UCSD-AML1 (cell line): ENCODE data around the gene QSOX2.

Experiments used
- DNase-seq: peaks from one replicate; lab custom pipeline; 2025; ENCODE audit not compliant: unreplicated experiment; lab: John Stamatoyannopoulos, UW

QSOX2 gene

DNA sequence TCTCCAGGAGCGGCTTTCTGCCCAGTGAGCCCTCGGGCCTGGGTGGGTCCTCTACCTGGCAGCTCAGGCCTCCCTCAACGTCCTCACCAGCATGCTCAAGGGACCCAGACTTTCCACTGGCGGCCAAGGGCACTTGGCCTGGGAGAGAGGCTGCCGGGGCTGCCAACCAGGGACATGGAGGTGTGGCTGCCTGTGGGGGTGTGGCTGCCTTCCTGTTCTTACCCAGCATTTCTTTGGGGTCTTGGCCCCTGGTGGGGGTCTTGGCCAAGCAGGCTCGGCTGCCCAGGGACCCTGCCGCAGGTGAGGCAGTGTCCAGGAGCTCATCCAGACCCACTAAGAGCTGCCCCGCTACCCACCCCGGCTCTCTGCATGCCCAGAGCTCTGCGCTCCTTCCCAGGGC lies 7.2 kb upstream of the QSOX2 start:
- no peak for DNase-seq

DNA sequence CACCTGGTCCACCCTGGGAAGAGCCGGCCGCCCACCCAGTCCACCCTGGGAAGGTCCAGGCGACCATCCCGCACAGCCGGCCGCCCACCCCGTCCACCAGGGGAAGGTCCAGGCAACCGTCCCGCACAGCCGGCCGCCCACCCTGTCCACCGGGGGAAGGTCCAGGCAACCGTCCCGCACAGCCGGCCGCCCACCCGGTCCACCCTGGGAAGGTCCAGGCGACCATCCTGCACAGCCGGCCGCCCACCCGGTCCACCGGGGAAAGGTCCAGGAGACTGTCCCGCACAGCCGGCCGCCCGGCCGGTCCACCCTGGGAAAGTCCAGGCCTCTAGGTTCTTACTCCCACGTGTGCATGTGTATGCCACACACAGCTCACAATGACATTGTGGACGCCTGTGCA lies 6.7 kb upstream of the QSOX2 start:
- DNase-seq, result no peak

DNA sequence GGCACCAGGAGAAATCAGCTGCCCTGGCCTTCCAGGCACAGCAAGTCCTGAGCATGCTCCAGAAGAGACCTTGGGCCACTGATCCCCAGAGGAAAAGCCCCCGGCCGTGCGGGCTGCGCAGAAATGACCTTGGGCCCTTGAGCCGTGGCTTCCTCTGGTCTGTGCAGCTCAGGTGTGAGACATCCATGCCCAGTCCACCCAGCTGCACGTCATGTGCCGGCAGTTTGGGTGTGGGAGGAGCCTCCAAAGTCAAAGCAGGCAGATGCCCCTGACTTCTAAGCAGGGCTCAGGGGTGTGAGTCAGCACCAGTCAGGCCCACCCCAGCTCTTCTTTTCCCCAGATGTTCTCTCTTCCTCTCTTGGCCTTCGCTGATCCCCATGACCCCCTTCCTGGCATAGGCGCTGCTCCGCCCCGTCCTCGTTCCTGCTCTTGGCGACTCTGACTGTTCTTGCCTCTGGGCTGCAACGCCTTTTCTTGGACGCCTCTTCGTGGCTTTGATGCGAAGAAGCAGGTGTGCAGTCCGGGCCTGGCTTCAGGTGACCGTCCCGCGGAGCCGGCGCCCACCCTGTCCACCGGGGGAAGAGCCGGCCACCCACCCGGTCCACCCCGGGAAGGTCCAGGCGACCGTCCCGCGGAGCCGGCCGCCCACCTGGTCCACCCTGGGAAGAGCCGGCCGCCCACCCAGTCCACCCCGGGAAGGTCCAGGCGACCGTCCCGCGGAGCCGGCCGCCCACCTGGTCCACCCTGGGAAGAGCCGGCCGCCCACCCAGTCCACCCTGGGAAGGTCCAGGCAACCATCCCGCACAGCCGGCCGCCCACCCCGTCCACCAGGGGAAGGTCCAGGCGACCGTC lies 5.9 kb upstream of the QSOX2 start:
- DNase-seq, result no peak

DNA sequence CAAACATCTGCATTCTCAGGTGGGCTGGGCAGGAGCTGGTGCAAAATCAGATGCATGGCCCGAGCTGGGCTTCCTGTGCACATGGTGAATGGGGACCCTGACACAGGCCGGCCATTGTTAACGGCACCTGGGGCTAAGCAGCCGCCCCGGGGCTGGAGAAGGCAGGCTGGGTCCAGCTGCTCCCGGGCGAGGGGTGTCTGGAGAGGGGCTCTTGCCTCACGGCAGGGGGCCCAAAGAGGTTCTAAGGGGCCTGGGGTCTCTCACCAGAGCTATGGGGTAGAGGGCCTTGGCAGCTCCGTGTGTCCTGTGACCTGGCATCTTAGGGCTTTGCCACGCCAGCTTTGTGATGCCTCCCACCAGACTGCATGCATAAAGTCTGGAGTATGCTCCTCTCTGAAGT lies 5.1 kb upstream of the QSOX2 start:
- DNase-seq, result no peak

DNA sequence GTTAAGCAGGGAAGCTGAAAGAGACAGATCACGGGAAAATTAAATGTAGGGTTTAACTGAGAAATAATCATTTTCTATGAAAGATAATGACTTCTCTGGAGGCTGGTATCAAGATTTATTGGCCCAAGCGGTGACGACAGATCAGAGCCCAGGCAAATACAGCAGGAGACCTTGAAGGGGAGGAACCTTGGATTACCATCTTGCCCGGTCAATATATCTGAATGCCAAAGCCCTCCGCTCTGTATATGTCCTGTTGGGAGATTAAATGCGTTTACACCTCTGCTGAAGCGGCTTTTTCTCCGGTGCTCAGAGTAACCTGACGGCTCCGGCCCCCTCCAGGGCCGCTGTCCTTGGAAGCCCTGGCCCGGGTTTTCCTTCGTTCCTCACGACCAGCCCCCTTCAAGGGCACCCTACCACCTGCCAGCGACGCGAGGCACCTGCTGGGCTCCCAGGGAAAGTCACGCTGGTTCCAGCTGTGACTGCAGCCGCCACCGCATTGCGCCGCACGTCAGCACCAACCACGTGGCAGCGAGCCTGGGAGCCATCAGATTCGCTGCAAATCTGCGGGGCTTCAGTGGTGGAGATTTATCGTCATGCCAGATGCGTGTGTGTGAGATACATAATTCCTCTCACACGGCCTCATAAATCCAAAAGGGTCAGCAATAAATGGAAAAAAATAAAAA lies 4.4 kb upstream of the QSOX2 start:
- no peak for DNase-seq

DNA sequence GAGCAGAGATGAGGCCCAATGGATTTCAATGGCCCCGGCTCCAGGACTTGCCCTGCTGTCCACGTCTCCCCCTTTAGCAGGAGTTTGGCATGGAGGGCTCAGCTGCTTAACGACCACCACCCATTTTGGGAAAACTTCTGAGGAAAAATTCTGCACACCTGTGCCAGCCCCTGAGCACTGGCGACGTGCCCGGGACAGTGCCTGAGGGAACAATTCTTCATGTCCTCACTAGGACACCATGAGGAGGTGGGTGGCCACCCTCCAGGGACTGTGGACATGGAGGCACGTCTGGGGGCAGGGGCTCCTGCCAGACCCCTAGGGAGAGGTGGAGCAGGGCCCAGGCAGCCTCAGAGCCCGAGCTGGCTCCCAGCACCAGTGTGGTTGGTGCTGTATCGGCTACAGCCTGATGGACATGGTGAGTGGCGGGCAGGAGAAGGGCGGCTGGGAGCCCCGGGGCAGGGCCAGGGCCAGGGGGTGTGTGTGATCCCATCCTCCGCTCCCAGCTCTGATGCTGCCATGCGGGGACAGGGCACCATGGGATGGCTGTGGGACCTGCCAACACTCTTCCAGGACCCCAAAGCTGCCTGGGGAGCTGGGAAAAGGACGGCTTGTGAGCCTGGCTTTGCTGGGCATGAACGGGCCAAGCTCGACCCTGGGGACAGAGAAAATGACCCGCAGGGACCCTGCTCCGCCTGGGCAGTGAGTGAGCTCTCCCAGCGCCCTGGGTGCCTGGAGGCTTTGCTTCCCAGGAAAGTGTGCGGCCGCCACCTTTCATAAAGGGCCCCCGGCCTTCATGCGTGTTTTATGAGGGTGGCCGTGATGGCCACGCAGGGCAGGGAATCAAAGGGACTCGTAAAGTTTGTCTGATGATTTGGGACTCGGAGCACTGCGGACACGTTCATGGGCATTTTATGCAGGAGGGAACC lies 3.6 kb upstream of the QSOX2 start:
- no peak for DNase-seq

DNA sequence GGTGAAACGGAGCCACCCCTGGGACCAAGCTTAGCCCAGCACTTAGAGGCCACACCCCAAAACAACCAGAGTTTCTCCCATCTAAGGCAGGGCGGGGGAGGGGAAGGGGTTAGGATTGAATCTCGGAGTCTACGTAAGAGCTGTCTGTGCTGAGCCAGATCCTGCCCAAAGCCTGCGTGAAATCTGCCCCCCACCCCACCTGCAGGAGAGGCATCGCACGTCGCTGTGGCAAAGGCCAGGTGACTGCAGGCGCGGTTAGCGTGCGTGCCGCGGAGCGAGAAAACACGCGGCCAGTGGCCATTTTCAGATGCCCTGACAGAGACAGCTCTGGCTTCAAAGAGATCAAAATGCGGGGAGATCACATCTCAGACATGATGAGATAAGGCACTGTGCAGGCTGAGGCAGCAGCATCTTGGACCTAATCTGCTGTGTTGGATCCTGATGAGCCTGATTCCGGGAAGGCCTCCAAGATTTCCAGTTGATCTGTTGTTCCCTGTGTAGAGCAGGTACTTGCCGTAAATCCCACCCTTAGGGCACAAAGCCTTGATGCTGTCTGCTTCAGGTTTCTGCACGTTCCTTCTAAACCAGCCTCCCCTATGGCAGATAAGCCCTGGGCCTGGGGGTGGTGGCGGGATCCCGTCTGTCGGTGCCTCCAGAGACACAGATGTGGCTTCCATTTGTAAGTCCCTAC lies 2.5 kb upstream of the QSOX2 start:
- no peak for DNase-seq

DNA sequence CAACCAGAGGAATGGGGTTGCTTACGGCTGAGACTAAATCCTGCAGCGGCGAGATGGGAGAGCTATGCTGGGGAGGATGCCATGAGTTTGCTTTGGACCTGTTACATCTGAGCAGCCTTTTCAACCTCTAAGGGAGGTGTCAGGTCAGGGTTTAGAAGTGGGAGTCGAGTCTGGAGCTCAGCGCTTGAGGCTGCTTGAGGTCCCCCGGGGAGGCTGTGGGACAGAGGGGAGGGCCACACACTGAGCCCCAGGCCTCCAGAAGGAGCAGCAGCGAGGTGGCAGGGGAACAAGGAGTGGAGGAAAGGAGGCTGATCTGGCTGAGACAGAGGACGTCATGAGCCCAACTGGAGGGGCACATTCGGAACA lies 1.9 kb upstream of the QSOX2 start:
- DNase-seq, result no peak

DNA sequence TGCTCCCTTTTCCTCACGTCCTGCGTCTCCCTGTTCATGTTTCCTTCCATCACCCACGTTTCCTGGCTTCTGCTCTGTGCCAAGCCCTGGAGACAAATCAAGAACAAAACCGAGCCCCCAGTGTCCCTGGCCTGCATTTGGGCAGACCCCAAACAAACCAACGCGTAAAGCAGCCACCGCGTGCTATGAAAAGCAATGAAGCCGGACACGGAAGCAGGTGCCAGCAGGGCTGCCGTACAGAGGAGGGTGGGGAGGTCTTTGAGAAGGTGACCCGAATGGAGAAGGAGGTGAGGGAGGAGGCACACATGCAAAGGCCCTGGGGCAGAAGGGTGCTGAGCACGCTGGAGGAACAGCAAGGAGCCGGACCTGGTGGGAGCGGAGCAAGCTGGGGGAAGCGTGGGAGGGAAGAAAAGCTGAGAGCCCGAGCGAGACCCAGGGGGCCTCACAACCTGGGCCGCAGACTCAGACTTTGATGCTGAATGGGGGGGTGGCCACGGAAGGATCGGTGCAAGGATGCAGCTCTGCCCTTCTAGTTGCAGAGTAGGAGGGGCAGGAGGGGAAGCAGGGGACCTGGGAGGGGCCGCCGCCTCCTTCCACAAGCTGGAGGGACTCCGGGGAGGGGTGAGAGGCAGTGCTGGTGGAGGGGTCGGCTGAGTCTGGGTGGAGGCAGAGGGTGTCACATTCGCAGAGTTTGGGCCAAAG lies 1.4 kb upstream of the QSOX2 start:
- DNase-seq, result no peak

DNA sequence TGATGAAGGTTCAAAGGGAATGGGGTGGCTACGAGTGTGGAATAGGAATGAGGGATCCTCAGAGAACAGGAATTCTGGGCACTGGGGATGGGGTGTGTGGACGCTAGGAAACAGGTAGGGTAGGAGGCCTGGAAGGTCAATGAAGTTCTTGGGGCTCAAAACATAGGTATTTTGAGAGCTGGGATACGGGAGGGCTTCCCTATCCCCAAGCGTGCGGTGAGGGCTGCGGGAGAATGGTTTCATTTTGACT lies 718 bp downstream of the QSOX2 start:
- DNase-seq, result no peak

DNA sequence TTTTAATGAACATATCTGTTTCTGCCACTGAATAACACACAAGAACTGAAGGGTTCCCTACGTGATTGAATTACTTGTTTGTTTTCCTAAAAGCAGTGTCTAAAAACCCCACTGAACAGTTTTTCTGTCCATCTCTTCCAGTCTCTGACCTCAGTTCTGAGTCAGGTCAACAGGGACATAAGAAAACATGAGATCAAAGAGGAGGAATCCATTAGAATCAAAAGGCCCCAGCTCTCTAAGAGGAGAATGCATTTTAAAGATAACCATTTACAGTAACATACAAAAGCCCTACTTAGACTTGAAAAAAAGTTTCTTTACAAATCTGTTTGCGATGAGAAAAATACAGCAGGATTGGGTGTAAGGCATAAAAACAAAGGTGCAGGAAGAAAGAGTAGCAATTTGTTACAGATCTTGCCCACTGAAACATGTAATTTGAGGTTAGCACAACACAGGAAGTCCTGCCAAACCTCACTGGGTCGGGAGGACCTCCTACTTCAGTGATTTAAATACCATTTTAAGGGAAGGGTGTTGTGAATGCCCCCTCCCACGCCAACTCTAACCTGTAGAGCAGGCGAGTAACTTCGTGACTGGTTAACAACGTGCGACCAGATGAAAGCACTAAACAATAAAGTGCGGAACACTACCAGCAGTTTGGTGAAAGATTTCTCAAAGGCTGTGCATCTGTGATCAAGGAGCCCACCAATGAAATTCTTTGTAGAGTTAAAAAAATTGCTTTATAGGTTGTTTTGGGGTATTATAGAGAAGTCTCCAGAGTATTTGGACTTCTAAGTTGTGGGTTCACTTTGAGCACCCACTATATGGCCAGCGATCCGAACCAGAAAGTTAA lies 1.3 kb downstream of the QSOX2 start:
- DNase-seq, result no peak

DNA sequence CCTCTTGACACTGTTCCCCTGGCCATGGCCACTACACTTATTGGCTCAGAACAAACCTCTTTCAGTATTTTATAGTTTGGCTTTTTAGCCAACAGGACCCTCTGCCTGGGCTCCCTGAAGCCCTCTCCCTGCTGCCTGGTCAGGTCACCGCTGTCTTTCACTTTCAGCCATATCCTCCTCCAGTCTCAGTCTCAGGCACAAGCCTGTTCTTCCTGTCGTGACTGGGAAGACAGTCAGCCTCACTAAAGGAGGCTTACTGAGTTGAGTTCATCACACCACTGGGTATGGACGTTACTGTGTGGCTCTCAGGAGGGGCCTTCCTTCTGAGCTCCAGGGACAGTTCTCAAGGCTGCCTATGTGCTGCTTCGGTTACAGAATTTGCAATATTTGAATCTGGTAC lies 2.0 kb downstream of the QSOX2 start:
- no peak for DNase-seq

DNA sequence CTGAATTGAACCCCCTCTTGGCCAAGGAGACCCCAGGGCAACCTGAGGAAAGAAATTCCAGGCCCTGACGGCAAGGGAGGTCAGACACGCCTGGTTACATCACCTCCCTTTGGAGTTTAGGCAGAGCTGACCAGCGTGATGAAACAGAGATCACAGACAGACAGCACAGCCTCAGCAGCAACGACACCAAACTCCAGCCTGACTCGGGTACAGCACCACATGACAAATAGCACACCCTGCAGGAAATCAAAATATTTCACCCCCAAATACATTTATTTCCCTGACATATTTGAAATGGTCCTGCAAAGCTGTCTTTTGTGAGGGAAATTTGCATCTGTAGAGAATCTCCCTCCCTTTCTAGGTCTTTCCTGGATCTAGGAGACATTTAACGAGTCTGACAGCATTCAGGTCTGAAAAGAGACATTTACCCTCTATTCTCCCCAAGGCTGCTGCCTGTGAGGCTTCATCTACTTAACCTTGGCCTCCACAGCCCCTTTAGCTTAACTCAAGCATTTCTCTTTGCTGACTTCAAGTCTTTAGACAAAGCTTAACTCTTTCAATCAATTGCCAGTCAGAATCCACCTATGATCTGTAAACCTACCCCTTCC lies 2.6 kb downstream of the QSOX2 start:
- DNase-seq, result no peak

DNA sequence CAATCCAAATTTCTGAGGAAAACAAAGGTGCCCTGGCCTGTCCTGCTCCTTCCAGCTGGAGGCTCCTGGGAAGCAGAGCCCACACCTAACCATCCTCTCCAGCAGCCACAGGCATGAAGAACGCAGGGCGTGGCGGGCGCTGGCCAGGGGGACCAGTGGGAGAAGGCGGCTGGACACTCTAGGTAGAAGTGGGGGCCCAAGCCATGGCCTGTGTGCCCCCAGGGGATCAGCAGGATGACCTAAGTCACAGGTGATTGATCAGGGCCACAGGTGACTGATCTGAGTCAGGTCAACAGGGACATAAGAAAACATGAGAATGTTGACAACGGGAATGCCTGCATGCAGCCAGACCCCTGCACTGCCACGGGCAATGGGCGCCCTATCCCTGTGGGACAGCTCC lies 3.4 kb downstream of the QSOX2 start:
- no peak for DNase-seq

DNA sequence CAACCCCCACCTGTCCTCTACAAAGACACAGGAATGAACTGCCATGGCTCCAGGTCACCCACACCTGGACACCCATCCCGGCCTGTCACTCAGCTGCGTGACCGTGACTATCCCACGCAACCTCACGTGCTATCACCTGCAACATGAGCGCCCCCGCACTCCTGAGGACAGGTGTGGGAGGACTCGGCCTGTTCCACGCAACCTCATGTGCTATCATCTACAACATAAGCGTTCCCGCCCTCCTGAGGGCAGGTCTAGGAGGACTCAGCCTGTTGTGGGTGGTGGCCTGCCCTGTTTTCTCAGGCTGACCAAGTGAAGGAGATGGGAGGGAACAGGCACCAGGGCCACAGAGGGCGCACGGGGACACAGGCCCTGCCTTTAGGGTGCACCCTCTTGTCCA lies 4.1 kb downstream of the QSOX2 start:
- no peak for DNase-seq

DNA sequence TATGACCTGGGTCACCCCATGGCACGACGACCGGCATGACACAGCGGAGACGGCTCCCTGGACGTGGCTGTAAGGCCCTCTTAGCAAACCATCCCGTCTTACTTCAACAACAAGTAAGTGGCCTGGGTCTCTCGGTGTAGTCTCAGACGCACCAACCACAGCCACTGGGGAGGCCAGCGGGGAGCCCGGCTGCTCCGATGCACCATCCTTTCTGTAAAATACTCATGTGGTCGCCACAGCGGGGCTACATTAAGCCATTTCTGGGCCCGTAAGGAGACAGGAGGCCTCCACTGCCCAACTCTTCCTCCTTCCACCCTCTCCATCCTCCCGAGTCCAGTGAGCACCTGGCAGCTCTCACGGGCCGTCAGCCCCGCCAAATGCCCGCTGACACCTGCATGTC lies 4.7 kb downstream of the QSOX2 start:
- DNase-seq, result no peak

DNA sequence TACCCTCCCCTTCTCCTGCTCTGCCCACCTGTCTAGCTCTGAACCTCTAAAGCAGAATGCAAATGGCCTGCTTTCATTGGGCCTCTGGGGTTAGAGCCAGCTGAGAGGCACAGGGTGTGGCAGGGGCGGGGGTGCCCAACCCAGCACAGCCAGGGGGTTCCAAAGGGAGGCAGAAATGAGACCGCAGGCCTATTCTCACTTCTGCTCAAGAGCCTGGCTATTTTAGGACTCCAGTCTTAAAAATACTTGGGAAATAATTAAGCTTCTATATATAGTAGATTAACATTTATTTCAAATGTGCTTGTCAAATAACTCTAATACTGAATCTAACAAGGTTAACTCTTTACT lies 5.7 kb downstream of the QSOX2 start:
- no peak for DNase-seq

DNA sequence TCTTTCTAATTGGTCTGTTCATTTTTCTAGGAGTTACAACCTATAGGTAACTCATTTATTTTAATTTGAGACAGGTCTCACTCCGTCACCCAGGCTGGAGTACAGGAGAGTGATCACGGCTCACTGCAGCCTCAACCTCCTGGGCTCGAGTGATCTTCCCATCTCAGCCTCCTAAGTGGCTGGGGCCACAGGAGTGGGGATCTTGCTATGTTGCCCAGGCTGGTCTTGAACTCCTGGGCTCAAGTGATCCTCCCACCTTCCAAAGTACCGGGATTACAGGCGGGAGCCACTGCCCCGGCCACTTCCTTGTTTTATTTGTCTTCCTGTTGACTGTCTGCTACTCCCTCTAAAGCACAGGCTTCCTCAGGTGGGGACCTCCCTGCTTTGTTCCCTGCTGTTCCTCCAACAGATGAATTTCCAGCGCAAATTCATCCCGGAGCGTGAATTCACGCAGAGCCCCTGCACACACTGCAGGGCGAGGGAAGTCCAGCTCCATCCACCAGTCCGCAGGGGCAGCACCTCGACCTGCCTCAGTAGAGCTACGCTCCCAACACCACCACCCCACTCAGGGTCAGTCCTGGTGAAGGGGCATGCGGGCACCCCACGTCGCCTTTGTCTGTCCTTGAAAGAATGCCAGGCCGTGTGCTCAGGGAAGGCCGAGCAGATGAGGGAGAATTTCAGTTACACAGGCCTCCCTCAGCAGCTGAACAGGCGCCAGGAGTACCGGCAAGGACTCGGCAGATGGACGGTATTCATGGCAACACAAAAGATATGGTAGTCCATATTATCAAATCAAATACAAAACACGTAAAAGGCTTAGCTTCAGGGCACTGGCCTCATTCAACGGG lies 6.3 kb downstream of the QSOX2 start:
- DNase-seq, result no peak

DNA sequence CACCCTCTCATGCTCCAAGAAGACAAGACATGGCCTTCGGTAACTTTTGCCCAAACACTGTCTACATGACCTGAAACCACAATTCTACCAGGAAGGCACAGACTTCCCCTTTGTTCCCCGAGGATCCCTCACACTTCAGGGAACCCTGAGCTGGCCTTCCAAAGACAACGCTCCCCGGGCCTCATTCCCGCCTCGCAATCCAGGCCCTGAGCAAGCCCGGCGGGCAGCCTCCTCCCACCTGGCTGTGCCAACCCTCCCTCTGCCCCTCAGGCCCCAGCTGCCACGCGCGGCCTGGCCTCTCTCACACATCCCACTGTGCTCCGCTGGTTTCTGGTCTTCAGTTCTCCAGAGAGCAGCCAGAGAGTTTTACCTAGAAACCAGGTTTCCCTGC lies 7.3 kb downstream of the QSOX2 start:
- DNase-seq, result no peak
